Mucosa of descending colon (tissue), 3 donors: ENCODE results near the gene PHF12. TPM values are rescaled to one million over a fixed set of nuclear protein-coding genes. Genes with fewer than 3 reads are reported as not detected.
"Not testable (repeated sequence)": the region's sequence is repeated elsewhere in the genome, so short reads cannot be mapped to it uniquely, and the experiment has no call there.

Source experiments
- ATAC-seq: fragments of 200-7000 bp; cut with Tn5 transposase; one replicate; pipeline ENCODE4 v1.9.1; 2020; ENCODE audit warnings: mild to moderate bottlenecking, moderate library complexity
- DNase-seq, 3 donors: peaks; one replicate each; pipeline ENCODE4 v3.0.0-alpha.2; 2020
- H3K36me3 ChIP-seq: fragments of 200-600 bp; one replicate; pipeline ENCODE4 v1.8.0; 2021; ENCODE audit warnings: low read depth, mild to moderate bottlenecking
- H3K4me1 ChIP-seq: fragments of 200-600 bp; one replicate; pipeline ENCODE4 v1.8.0; 2021; ENCODE audit warnings: low read depth, mild to moderate bottlenecking
- H3K4me3 ChIP-seq: fragments of 200-600 bp; one replicate; pipeline ENCODE4 v1.8.0; 2021; ENCODE audit warnings: mild to moderate bottlenecking
- H3K9me3 ChIP-seq: fragments of 200-600 bp; one replicate; pipeline ENCODE4 v1.8.0; 2021; ENCODE audit warnings: mild to moderate bottlenecking
- CTCF ChIP-seq: fragments of 200-600 bp; IDR thresholded peaks from one replicate; pipeline ENCODE4 v1.8.0; 2022; ENCODE audit warnings: antibody characterized with exemption, mild to moderate bottlenecking
- intact Hi-C, 2 donors: fragments of 100-400 bp; cut with DNase I in 1 of 2; cut with micrococcal nuclease in 1 of 2; formaldehyde crosslinking; loops; one replicate each; pipeline versions ENCODE4 v1.11.0 to v1.11.1; 2022; cut with DNase I, micrococcal nuclease
- total RNA-seq, 3 donors: library from RNA; stranded (reverse); fragmentation: NEBNext Ultra II Directional in 2 of 3; extraction: Animal tissue kit (Norgen Biotek cat#: 25700) in 2 of 3; gene quantifications; one replicate each; pipeline versions ENCODE4 v1.2.1 to v1.2.4, GENCODE V29; 2021 to 2023
- donor health status: DM: no; HTN: no; CAD: no; lungs with moderate emphysema.
- donor health status: DM: no; HTN: no; CAD: no.
- donor health status: DM: no; HTN: yes; CAD: no.

Gene PHF12
- total RNA-seq, 3 donors from 2014 or later = 35.9 to 59.7 (median 39.2) TPM

- H3K36me3 ChIP-seq = no peaks in the 10 kb centered on the region
- intact Hi-C loops = no loop called here
- no peak for TF ChIP-seq CTCF
- H3K4me3 ChIP-seq = no peak overlapping the region
- ATAC-seq = no peak
- no peak for DNase-seq
- no peaks in the 10 kb centered on the region for H3K4me1 ChIP-seq
- H3K9me3 ChIP-seq = no peaks in the 10 kb centered on the region
These were observed 71.3 kb downstream of the PHF12 start for GRCh38 chr17:28879886-28880571.

DNA sequence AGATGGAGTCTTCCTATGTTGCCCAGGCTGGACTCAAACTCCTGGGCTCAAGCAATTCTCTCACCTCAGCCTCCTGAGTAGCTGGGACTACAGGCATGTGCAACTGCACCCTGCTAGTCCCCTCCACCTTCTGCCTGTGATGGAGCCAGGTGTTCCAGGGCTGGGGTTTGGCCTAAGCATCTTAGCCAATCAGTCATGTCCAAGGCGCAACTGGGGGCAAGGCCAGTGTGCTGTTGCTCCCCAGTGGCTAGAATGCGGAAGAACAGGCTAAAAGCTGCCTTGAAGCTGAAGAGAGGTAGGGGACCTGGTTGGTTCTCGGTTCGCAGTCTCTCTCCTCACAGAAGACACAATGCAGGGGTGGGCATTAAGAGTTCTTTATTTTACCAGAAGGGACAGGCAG, 72.3 kb downstream of the PHF12 start:
- TF ChIP-seq CTCF = no peak
- Histone ChIP-seq H3K4me1 (no peaks in the 10 kb centered on the region), H3K4me3 (no peak overlapping the region), H3K9me3 (no peaks in the 10 kb centered on the region), H3K36me3 (no peaks in the 10 kb centered on the region)
- DNase-seq = no peak
- intact Hi-C loops = no loop called here
- peak; percentile 87 for ATAC-seq

DNA sequence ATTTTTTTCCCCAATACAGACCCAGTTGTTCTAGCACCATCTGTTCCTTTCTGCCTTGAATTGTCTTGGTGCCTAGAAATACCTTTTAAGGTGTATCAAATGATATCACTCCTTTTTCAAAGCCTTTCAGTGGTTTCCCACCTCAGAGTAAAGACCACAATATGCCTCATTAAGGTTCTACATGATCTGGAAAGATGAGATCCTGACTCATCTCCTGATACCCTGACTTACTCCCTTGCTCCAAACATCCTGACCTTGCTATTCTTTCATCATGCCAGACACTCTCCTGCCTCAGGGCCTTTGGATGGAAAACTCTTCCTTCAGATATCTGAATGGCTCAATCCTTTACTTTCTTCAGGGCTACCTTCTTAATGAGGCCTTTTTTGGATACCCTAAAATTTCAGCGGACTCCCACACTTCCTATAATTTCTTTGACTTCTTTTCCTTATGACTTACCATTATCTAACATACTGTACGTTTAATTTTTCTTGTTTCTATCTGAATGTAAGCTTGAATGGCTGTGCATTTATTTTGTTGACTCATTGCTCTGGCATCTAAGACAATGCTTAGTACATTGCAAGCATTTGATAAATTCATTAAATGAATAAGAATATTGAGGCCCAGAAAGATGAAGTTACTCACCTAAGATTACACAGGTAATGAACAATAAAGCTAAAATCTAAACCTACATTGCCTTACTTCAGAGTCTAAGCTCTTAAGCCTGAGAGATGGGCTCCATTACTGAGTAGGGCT, 73.0 kb downstream of the PHF12 start:
- H3K4me1 ChIP-seq = no peaks in the 10 kb centered on the region
- TF ChIP-seq CTCF = no peak
- intact Hi-C loops = no loop called here
- DNase-seq = no peak
- no peaks in the 10 kb centered on the region for H3K36me3 ChIP-seq
- no peak overlapping the region for H3K4me3 ChIP-seq
- no peaks in the 10 kb centered on the region for H3K9me3 ChIP-seq
- ATAC-seq = no peak

GRCh38 chr17:28877150-28877711, 74.1 kb downstream of the PHF12 start:
- H3K36me3 ChIP-seq, H3K9me3 ChIP-seq, H3K4me1 ChIP-seq, H3K4me3 ChIP-seq, ATAC-seq, intact Hi-C loops: not testable (repeated sequence)
- peak in 1 of 3 donors; percentile 5 for DNase-seq

GRCh38 chr17:28875848-28876550, 75.3 kb downstream of the PHF12 start:
- Histone ChIP-seq H3K36me3 (no peaks in the 10 kb centered on the region), H3K4me1 (no peaks in the 10 kb centered on the region), H3K9me3 (no peaks in the 10 kb centered on the region), H3K4me3 (no peak overlapping the region)
- DNase-seq (no peak), ATAC-seq (no peak)
- TF ChIP-seq CTCF = no peak
- intact Hi-C loops = no loop called here

- DNase-seq (no peak), ATAC-seq (no peak)
- intact Hi-C loops = no loop called here
- no peak for TF ChIP-seq CTCF
- Histone ChIP-seq H3K9me3 (no peaks in the 10 kb centered on the region), H3K4me1 (no peaks in the 10 kb centered on the region), H3K36me3 (no peaks in the 10 kb centered on the region), H3K4me3 (no peak overlapping the region)
These were observed 76.6 kb downstream of the PHF12 start for GRCh38 chr17:28874750-28875149.
